Cerebellar nuclear complex (tissue), 1 donor: ENCODE data around the gene HOGA1.
A peak's percentile ranks its signal among the peaks of the same experiment; 100 is the strongest.
"Not testable (repeated sequence)": the region's sequence is repeated elsewhere in the genome, so short reads cannot be mapped to it uniquely, and the experiment has no call there.

Experiments used
- DNase-seq, 2 experiments: peaks; one replicate each; lab custom pipeline; 2025; lab: John Stamatoyannopoulos, UW

HOGA1 gene

DNA sequence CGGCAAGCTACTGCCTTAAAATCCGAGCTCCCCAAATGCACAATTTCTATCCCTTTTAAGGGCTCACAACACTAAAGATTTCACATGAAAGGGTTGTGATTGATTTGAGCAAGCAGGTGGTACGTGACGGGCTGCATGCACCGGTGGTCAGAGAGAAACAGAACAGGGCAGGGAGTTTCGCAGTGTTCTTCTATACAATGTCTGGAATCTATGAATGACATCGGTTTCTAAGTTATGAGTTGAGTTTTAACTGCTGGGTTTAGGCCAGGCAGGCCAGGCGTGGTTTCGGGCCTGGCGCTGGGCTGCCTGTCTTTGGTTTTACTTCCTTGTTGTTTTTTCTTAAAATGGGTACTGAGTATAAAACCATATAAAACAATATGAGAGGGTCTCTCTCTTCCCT is 28.6 kb upstream of the HOGA1 start:
- not testable (repeated sequence) for DNase-seq

DNA sequence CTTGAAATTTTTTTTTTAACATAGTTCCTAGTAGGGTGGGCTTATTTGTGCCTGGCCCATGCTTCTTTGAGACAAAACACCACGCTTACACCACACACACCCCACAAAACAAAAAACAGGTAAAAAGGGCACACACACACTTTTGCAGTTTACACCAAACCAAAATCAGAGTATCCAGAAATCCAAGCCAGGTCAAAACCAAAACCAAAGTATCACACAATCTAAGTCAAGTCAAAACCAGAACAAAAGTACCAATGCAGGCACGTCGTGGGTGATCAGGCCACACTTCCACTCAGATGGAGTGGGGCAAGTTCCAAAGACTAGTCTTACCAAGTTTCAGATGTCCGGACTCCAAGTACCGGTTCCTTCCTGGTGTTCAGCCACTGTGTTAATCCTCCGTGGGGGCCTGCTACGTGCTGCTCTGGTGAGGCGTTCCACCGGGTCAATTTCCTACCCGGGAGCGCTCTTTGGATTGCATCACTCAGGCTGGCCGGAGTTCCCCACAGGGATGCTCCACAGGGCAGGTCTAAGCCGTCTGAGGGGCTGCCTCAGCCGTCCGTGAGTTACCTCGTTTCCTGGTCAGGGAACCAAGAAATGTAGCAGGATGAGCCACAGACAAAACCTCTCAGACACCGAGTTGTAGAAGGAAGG is 23.3 kb upstream of the HOGA1 start:
- not testable (repeated sequence) for DNase-seq

DNA sequence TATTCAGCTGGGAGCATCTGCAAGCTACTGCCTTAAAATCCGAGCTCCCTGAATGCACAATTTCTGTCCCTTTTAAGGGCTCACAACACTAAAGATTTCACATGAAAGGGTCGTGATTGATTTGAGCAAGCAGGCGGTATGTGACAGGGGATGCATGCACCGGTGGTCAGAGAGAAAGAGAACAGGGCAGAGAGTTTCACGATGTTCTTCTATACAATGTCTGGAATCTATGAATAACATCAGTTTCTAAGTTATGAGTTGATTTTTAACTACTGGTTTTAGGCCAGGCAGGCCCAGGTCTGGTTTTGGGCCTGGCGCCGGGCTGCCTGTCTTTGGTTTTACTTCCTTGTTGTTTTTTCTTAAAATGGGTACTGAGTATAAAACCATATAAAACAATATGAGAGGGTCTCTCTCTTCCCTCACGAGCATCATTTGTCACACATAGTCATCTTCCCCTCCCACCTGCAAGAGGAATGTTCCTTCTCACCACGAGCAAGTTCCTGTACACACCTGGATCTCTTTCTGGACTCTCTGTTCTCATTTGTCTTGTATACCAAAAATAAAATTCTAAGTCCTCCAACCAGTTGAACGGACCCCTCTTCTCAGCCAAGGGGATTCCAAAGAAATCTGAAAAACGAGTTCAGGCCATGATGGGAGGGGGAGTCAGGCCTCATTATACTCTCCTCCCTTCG is 22.7 kb upstream of the HOGA1 start:
- DNase-seq: not testable (repeated sequence)

DNA sequence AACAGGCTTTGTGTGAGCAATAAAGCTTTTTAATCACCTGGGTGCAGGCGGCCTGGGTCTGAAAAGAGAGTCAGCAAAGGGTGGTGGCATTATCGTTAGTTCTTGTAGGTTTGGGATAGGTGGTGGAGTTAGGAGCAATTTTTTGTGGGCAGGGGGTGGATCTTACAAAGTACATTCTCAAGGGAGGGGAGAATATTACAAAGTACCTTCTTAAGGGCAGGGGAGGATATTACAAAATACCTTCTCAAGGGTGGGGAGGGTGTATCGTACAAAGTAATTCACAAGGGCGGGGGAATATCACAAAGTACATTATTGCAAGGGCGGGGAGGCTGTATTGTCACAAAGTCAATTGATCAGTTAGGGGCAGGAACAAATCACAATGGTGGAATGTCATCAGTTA is 21.9 kb upstream of the HOGA1 start:
- not testable (repeated sequence) for DNase-seq

DNA sequence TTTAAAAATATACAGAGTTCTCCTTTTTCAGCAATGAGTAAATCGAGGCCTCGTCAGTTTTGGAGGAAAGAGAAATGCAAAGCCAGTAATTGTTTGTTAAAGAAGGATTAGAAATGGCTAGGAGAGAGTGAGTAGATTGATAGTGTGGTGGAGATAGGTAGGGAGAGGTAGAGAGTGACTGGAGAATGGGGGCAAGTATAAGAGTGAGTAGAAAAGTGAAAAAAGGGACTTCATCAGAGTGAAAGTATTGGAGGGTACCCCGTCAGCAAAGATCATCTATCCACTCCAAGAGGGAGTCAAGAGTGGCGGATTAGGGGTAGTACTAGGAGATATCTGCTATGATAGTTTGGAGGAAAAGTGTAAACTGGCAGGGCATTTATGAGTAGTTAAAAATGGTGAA is 20.9 kb upstream of the HOGA1 start:
- no peak for DNase-seq

DNA sequence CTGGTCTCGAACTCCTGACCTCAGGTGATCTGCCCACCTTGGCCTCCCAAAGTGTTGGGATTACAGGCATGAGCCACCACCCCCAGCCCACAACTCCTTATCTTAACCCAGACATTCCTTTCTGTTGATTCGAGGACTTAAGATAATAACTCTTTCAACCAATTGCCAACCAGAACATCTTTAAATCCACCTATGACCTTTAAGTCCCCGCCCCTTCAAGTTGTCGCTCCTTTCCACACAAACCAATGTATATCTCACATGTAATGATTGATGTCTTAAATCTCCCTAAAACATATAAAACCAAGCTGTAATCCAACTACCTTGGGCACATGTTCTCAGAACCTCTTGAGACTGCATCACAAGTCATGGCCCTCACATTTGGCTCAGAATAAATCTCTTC is 19.4 kb upstream of the HOGA1 start:
- no peak for DNase-seq

DNA sequence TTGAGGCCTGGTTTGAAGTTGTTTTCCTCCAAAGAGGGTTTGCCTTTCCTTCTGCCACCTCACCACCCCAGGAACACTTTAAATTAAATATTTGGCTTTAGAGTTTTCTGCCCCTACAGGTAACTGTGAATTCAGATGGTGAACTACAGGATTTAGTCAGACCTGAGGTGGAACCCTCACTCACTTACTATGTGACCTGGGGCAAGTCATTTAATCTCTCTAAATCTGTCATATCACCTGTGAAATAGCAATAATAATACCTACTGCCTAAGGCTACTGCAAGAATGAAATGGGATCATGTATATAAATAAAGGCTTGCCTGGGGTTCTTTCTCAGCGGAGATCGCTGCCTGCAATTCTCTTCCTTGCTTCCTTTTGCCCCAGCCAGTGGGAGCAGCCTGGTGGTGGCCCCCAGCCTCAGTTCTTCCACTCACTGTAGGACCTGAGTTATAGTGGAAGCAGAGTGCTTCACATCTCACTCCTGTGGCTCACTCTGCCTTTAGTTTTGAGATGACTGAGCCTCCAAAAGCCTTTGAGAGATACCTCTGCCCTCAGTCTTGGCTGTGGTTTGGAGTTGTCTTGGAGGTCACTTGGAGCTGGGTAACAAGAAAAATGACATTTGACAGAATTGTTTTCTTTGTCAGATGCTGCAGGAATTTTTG is 17.7 kb upstream of the HOGA1 start:
- DNase-seq: no peak

DNA sequence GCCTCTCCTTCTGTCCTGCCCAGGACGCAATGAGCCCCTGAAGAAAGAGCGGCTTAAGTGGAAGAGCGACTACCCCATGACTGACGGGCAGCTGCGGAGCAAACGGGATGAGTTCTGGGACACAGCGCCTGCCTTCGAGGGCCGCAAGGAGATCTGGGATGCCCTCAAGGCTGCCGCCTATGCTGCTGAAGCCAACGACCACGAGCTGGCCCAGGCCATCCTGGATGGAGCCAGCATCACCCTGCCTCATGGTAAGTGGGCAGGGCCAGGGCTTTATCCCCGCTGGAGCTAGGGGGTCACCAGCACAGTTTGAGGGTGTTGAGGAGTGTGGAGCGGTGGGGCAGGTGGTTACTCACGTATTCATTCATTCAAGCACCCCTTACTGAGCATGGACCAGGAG is 16.3 kb upstream of the HOGA1 start:
- no peak for DNase-seq

DNA sequence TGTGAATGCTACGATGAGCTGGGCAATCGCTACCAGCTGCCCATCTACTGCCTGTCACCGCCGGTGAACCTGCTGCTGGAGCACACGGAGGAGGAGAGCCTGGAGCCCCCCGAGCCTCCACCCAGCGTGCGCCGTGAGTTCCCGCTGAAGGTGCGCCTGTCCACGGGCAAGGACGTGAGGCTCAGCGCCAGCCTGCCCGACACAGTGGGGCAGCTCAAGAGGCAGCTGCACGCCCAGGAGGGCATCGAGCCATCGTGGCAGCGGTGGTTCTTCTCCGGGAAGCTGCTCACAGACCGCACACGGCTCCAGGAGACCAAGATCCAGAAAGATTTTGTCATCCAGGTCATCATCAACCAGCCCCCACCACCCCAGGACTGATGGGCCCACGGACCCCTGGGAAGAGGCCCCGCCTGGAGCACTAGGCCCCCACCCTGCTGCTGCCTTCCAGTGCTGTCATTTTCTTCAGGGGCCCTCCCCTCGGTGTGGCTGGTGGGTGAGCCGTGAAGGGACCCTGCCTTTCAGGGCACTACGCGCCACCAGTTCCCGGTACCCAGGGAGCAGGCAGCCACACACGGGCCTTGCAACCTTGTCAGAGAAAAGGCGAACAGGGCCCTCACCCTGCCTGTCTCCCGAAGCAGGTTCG is 13.9 kb upstream of the HOGA1 start:
- DNase-seq: no peak

DNA sequence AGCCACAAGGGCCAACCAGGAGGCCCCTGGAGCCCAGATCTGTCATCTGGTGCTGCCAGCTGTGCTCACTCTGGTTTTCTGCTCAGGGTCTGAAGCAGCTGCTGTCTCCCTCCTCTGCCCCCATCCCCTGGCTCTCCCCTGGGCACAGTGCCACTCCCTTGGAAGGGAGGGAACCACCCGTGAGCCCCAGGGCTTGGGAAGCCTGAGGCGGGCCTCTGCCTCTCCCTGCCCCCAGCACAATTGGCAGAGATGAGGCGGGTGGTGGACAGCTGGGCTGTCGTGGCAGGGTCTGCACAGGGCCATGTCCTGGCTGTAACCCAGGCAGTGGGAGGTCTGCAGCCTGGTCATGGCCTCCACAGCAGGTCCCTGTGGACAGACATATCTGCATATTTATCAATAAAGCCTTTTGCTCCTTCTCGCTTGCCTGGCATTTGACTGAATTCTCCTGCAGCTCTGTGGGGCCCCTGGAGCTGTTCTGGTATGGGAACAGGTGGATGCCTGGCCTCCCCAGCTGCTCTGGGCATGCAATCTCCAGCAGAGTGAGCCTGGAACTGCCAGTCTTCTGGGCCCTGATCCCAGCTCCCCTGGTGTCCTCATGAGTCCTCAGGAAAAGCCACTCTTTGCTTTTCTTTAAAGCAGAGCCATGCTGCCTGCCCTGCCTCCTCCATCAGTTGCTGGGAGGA is 13.3 kb upstream of the HOGA1 start:
- DNase-seq: peak; percentile 22 to 77

DNA sequence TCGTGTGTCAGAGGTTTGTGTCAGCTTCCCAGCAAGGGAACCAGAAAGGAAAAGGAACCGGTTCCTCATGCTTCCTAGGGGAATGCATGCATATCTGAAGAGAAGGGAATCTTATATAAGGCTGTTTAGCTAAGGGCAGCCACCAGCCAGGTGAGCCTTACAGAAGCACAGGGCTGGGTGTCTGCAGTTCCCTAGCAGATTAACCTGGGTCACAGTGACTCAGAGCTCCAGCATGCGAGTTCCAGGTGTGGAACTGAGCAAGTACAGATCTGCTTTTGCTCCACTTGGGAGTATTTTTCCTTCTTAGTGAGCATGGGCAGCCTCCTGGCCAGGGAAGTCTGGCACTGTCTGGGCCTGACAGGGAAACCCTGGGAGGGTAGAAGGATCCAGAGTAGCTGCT is 12.6 kb upstream of the HOGA1 start:
- DNase-seq: peak in 1 of 2 experiments; percentile 48

DNA sequence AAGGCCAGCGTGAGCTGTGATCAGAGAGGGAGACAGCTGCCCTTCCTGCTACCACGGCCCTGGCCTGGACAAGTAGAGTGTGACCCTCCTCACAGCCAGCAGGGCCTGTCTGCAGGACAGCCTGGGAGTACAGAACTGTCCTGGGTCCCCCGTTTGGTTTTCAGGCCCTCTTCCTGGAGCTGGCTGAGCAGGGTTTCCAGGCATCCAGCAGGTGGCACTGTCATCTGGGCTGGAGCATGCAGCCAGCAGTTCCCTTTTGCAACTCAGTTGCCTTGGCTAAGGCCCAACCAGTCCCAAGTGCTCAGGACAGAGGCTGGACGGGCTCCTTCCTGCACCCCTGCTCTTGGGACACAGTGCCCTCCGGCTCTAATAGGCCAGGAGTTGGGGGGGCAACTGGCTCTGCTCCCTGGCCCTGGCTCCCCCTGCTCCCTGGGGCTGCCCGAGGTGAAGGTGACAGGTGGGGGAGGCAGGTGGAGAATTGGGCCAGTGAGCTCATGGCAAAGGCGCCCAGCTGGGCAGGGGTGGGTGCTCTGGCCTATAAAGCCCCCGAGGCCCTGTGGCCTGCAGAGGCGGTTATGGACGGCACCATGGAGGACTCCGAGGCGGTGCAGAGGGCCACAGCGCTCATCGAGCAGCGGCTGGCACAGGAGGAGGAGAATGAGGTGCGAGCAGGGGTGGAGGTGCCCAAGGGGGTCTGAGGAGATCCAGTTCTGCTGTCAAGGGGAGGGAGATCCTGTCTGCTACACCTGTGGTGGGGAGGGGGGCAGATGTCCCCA is 11.8 kb upstream of the HOGA1 start, which contains the start of gene ANKRD2:
ANKRD2 (plus strand) TSS at position 566 of the 776 bp plus-strand sequence; CDS start at position 576, 10 bp downstream.
- DNase-seq: peak in 1 of 2 experiments; percentile 48

DNA sequence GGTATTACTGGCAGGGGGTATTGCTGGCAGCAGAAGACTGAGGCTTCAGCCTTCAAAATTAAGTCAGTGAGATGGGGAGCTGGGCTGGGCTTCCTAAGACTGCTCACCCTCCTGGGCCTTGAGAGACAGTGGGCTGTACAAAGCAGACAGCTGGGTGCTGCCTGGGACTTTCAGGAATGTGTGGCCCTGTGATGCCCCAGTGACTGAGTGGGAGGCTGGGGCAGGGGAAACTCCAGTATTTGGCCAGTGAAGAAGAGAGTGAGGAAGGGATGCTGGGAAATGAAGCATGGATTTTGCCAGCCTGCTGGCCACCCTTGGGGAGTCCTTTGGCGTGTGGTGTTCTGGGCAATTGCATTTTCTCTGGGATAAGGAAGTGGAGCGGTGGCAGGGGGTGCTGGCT is 11.2 kb upstream of the HOGA1 start:
- no peak for DNase-seq

DNA sequence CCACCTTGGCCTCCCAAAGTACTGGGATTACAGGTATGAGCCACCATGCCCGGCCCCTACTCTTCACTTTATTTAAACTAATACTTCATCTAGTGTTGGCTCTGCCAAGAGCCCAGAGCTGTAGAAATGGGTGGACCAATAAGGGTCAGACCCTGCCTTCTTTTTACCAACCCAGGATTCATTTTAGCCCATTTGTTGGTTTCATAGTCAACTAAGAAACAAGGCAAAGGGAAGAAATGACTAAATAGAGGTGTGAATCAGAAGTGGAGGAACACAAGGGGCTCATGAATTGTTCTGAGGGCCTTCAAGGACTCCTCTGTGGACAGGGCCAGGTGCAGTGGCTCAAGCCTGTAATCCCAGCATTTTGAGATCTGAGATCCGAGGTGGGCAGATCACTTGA is 10.5 kb upstream of the HOGA1 start:
- DNase-seq: no peak

DNA sequence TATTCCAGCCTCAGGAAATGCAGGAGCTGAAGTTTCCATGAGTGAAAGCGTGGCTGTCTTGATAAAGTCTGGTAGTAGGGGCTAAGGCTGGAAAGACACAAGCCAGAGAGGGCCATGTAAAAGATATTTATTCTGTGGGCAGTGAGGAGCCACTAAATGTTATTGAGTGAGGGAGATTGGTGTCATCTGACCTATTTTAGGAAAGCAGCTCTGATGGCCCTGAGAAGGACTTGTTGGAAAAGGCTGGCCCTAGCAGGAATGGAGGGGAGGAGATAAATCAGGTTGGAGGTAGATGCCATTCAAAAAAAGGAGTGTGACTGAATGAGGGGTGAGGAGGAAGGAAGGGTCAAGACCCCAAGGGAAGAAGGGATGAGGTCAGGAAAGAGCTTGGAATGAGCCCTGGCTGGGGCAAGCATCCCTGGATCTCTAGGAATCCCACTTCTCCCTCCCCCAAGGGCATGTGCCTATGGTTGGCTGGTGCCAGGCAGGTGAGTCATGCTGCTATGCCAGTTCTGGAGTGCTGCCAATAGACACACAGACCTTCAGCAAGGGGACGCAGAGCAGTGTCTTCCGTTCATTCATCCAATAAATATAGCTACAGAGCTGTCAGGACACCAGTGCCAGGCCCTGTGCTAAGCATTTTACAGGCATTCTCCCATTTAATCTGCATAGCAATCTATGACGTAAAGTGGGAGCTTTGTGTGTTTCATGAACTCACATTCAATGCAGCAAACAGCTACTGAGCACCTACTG is 9.6 kb upstream of the HOGA1 start:
- DNase-seq: peak; percentile 31 to 69

DNA sequence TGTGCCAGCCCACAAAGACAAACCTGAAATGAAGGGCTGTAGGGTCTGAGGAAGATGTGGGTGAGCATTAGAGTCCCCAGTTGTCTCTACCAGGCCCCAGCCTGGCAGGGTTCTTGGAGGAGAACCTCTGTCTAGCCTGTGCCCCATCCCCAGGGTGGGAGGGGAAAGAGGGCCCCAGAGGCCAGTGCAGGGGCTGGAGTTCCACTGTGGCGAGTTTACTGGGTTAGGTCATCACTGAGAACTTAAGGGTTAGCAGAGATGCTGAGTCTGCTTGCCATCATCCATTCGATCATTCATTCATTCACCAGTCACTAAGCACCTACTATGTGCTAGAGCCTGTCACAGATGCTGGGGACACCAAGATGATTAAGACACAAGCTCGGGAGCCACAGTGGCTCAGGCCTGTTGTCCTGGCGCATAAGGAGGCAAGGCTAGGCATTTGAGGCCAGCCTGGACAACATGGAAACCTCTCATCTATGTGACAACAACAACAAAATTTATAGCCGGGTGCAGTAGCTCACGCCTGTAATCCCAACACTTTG is 9.0 kb upstream of the HOGA1 start:
- no peak for DNase-seq

DNA sequence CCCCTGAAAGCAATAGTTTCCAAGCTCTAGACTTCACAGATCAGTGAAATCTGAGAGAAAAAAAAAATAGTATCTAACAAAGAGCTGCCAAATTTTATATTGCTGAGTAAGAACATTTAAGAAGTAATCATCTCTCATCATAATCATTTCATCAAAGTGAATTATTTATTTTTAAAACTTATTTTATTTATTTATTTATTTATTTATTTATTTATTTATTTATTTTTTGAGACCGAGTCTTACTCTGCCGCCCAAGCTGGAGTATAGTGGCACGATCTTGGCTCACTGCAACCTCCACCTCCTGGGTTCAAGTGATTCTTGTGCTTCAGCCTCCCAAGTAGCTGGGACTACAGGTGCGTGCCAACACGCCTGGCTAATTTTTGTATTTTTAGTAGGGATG is 7.7 kb upstream of the HOGA1 start:
- not testable (repeated sequence) for DNase-seq

DNA sequence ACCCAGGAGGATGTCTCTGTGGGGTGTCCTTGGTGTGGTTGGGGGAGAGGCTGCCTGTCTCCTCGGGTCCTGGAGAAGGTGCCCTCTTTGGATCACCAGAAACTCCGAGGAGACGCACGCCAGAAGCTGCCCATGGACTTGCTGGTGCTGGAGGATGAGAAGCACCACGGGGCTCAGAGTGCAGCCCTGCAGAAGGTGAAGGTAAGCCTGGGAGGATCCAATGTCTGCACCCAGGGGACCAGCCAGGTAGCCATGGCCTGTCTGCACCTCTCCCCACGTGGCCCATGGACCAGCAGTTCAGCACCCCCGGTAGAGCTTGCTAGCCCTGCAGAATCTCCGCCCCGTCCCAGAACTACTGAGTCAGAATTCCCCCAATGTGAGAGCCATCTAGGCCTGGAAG is 6.5 kb upstream of the HOGA1 start:
- no peak for DNase-seq

DNA sequence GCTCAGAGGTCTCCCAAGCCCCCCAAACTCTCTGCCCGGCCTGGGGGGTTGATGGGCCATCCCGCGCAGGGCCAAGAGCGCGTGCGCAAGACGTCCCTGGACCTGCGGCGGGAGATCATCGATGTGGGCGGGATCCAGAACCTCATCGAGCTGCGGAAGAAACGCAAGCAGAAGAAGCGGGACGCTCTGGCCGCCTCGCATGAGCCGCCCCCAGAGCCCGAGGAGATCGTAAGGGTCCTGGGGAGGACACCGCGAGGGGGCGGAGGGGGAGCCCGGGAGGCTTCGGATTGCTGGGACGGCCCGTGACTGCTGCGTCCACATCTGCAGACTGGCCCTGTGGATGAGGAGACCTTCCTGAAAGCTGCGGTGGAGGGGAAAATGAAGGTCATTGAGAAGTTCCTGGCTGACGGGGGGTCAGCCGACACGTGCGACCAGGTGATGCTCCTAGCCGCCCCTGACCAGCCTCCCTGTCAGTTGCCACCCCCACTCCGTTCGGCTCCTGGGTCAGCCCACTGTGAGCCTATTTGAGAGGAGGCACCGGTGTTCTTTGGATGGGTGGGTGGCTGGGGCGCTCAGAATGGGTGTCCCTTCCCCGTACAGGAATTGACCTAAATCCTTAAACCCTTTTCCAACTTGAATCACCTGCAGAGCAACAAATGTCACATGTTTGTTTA is 5.9 kb upstream of the HOGA1 start:
- no peak for DNase-seq
